Measurements from ENCODE around the gene ISG15.
"Not testable (repeated sequence)": the region's sequence is repeated elsewhere in the genome, so short reads cannot be mapped to it uniquely, and the experiment has no call there.

The ISG15 gene

DNA sequence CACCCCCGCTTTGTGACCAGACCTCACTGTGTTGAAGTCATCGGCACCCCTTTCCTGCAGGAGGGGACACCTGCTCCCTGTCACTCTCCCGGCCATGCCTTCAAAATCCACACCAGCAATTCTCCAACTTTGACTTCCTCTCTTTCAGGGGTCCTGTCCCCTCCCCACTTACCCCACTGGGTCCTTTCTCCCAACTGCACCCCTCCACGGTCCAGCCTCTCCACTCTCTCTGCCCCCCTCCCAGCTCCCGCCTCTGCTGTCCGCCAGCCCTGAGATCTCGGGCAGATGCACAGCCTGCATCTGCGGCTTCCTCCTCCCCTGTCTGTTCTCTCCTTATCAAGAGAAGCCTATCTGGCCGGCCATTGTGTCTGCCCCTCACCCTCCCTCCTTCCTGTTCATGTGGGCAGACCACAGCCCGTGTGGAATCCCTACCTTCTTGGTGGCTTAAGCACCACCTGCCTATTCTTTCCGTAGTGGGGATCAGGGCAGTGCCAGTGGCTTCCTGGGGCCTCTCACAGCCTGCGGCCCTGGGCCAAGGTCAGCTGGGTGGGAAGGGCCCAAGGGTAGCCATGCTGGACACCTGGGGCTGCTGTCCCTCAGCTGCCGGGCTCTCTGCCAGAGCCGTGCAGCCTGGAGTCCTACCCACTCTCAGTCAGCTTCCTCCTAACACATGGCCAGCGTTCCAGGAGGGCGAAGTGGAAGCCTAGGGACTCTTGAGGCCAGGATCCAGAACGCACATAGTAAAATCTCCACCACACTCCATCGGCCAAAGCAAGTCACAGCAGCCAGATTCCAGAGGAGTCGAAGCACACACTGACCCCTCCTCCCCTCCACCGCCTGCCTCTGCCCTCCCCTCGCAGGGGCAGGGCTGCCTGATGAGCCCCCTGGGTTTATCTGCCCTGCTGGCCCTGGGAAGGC lies 8.3 kb upstream of the ISG15 start:
- no peak overlapping the region for H3K4me3 ChIP-seq (ENCODE audit: low read length)
- no peak for TF ChIP-seq ZNF274 (IDR thresholded peaks at IDR 0.05; ENCODE audit: low read depth, low read length)

DNA sequence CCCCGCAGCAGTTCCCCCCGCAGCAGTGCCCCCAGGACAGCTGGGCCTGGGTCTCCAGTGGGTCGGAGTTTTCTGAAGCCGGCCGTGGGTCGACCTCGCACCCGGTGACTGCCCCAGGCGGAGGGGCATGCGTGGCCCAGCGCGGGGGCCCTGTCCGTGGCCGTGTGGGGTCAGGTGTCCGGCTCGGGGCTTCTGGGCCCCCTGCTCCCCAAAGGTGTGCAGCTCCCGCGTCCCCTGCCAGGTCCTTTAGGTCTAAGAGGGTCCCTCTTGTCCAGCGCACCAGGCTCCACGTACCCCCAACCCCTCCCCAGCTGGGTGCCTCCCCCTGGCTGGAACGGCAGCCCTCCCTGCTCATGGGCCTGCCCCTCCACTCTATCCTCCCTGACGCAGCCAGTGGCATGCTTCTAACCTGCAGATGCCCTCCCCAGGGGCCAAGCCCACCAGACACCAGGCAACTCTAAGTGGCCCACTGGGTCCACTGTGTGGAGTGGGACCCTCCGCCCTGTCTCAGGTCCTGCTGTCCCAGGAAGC lies 7.5 kb upstream of the ISG15 start:
- H3K4me3 ChIP-seq (ENCODE audit: low read length), result no peak overlapping the region
- TF ChIP-seq ZNF274 (IDR thresholded peaks at IDR 0.05; ENCODE audit: low read depth, low read length), result no peak

DNA sequence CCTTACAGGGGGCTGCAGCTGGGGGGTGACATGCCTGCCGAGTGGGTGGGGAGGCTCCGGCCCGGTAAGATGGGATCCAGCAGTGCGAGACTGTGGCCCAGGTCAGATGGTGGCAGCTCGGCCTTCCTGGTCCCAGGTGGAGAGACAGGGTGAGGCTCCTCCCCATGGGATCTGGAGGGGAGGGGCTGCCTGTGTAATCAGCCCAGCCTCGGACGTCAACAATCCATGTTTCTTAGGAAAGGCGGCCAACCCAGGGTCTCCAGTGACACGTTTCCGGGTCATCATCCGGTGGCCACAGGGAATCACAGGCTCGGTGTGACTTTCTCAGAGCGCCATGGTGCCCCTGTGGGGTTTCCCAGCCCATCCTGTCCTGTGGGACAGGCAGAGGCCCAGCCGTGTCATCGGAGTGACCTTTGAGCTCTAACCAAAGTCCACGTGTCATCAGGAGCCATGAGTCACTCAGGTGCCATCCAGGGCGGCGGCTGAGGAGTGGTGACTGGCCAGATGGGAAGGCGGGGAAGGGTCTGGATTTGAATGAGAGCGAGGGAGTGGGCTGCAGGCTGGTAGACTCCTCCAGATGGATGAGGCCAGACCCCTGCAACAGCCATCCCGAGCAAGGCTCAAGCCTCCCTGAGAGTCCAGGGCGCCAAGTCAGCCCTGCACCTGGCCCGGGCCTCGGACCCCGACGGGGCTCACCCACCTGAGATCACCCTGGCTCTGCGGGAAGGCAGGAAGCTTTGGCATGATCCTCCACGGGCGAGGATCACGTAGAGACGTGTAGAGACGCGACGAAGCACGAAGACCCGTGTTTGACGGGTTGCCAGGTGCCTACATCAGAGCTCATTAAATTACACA lies 6.8 kb upstream of the ISG15 start:
- no peak for TF ChIP-seq ZNF274 (IDR thresholded peaks at IDR 0.05; ENCODE audit: low read depth, low read length)
- no peak overlapping the region for H3K4me3 ChIP-seq (ENCODE audit: low read length)

GRCh38 chr1:1010131-1010530 lies 3.2 kb upstream of the ISG15 start:
- not testable (repeated sequence) for H3K4me3 ChIP-seq (ENCODE audit: low read length)

GRCh38 chr1:1011396-1011949 lies 1.8 kb upstream of the ISG15 start:
- no peak overlapping the region for H3K4me3 ChIP-seq (ENCODE audit: low read length)
- TF ChIP-seq ZNF274 (IDR thresholded peaks at IDR 0.05; ENCODE audit: low read depth, low read length), result no peak

GRCh38 chr1:1012736-1013104 lies 577 bp upstream of the ISG15 start:
- H3K4me3 ChIP-seq (ENCODE audit: low read length), result peak overlapping the region; percentile 71

DNA sequence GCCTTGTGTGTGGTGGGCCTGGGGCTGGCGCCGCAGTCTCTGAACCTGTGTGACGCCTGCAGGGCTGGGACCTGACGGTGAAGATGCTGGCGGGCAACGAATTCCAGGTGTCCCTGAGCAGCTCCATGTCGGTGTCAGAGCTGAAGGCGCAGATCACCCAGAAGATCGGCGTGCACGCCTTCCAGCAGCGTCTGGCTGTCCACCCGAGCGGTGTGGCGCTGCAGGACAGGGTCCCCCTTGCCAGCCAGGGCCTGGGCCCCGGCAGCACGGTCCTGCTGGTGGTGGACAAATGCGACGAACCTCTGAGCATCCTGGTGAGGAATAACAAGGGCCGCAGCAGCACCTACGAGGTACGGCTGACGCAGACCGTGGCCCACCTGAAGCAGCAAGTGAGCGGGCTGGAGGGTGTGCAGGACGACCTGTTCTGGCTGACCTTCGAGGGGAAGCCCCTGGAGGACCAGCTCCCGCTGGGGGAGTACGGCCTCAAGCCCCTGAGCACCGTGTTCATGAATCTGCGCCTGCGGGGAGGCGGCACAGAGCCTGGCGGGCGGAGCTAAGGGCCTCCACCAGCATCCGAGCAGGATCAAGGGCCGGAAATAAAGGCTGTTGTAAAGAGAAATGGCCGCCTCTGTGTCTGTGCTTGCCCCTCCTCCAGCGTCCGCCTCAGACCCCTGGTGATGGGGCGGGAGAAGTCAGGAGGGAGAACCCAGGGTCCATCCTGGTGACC lies 788 bp downstream of the ISG15 start:
- H3K4me3 ChIP-seq (ENCODE audit: low read length), result peak overlapping the region; percentile 71; the same call in 1 of the 2 replicates
- no peak for TF ChIP-seq ZNF274 (IDR thresholded peaks at IDR 0.05; ENCODE audit: low read depth, low read length)

GRCh38 chr1:1014799-1015681 lies 1.7 kb downstream of the ISG15 start:
- H3K4me3 ChIP-seq (ENCODE audit: low read length), result peak overlapping the region; percentile 71; the same call in 1 of the 2 replicates
- TF ChIP-seq ZNF274 (IDR thresholded peaks at IDR 0.05; ENCODE audit: low read depth, low read length), result no peak

- not testable (repeated sequence) for H3K4me3 ChIP-seq (ENCODE audit: low read length)
These were observed 4.4 kb downstream of the ISG15 start for GRCh38 chr1:1017397-1018320.

- not testable (repeated sequence) for H3K4me3 ChIP-seq (ENCODE audit: low read length)
These were observed 5.0 kb downstream of the ISG15 start for GRCh38 chr1:1018321-1018685.

DNA sequence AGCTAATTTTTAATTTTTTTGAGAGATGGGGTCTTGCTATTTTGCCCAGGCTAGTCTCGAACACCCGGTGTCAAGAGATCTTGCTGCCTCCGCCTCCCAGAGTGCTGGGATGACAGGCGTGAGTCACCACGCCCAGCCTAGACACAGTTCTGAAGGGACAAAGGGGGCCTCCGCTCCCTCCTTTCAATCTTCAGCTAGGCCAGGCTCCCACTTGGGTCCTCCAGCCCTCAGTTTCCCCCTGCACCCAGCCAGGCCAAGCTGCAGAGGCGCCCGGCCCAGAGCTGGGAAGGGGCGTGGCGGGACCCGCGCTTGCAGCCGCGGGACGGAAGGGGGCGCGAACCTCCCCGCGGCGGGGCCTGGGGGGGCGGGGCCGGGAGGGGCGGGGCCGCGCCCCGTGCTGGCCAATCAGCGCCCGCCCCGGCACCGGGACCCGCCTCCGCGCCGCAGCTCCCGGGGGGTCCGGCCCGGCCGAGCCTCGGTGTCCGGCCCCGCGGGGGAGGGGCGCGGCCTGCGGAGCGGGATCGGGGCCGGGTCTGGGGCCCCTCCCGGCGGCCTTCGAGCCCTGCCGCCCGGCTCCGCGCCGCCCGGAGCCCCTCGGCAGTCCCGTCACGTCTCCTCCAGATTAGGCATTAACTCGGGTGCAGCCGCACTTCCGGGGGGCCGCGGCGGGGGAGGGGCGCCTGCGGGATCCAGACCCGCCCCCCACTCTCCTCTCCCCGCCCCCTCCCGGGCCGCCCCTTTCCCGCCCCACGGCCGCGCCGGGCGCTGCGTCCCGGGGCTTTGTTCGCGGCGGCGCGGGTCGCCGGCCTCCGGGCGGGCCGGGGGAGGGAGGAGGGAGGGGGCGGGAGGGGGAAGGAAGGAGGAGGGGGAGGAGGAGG lies 6.1 kb downstream of the ISG15 start:
- peak overlapping the region; percentile 28; the same call in 1 of the 2 replicates for H3K4me3 ChIP-seq (ENCODE audit: low read length)
- no peak for TF ChIP-seq ZNF274 (IDR thresholded peaks at IDR 0.05; ENCODE audit: low read depth, low read length)

Data from GM08714 (cell line).